ENCODE measurements around the gene SIGLEC5. TPM values are rescaled to one million over a fixed set of nuclear protein-coding genes. Genes with fewer than 3 reads are reported as not detected.
A peak's percentile ranks its signal among the peaks of the same experiment; 100 is the strongest.

The SIGLEC5 gene
- total RNA-seq, 2 donors from 2014 or later: 0.52 TPM; not detected in 1

- TF ChIP-seq CTCF (IDR thresholded peaks at IDR 0.05): no peak
- TF ChIP-seq POLR2A (IDR thresholded peaks at IDR 0.05): no peak
- H3K27me3 ChIP-seq: no peaks in the 10 kb centered on the region
- H3K27ac ChIP-seq: no peak overlapping the region
These were observed 33.9 kb upstream of the SIGLEC5 start for GRCh38 chr19:51664131-51664530.

GRCh38 chr19:51663650-51664049 is 33.4 kb upstream of the SIGLEC5 start:
- ATAC-seq (no peak), DNase-seq (no peak)
- no peaks in the 10 kb centered on the region for H3K9me3 ChIP-seq
- H3K4me1 ChIP-seq: no peaks in the 10 kb centered on the region
- no peaks in the 10 kb centered on the region for H3K27me3 ChIP-seq
- WGBS, 2 donors: 25 to 44% methylated on average over 3 of the region's 3 CpGs
- intact Hi-C loops (cut with DNase I): no loop called here
- no peak overlapping the region for H3K4me3 ChIP-seq
- no peak for TF ChIP-seq POLR2A (IDR thresholded peaks at IDR 0.05)
- no peak for TF ChIP-seq CTCF (IDR thresholded peaks at IDR 0.05)
- no peak overlapping the region for H3K27ac ChIP-seq
- H3K36me3 ChIP-seq (replicated peaks in 1 of 2; ENCODE audit: insufficient read depth in 1 of 2, low read depth in 2 of 2): no peaks in the 10 kb centered on the region

More at GRCh38 chr19:51664131-51664530, 33.9 kb upstream of the SIGLEC5 start:
- Histone ChIP-seq H3K4me1 (no peaks in the 10 kb centered on the region), H3K36me3 (replicated peaks in 1 of 2; ENCODE audit: insufficient read depth in 1 of 2, low read depth in 2 of 2) (no peaks in the 10 kb centered on the region), H3K9me3 (no peaks in the 10 kb centered on the region), H3K4me3 (no peak overlapping the region)
- 16 to 40% methylated on average over 1 of the region's 1 CpG for WGBS, 2 donors
- intact Hi-C loops (cut with DNase I): no loop called here
- DNase-seq (no peak), ATAC-seq (no peak)

- intact Hi-C loops (cut with DNase I): no loop called here
- Histone ChIP-seq H3K27me3 (no peaks in the 10 kb centered on the region), H3K4me3 (no peak overlapping the region), H3K27ac (no peak overlapping the region), H3K36me3 (replicated peaks in 1 of 2; ENCODE audit: insufficient read depth in 1 of 2, low read depth in 2 of 2) (no peaks in the 10 kb centered on the region), H3K9me3 (no peaks in the 10 kb centered on the region), H3K4me1 (no peaks in the 10 kb centered on the region)
- TF ChIP-seq CTCF (IDR thresholded peaks at IDR 0.05): peak in 6 of 7 experiments; percentile 19 to 54 (median 34)
- no peak for TF ChIP-seq POLR2A (IDR thresholded peaks at IDR 0.05)
- DNase-seq (peak; percentile 61 to 77 (median 68)), ATAC-seq (no peak)
- WGBS, 2 donors: 11 to 15% methylated on average over 9 to 10 of the region's 10 CpGs
These were observed 30.9 kb upstream of the SIGLEC5 start for GRCh38 chr19:51660975-51661600.

GRCh38 chr19:51654783-51655182 is 24.6 kb upstream of the SIGLEC5 start:
- H3K4me3 ChIP-seq: no peak overlapping the region
- TF ChIP-seq CTCF (IDR thresholded peaks at IDR 0.05): no peak
- TF ChIP-seq POLR2A (IDR thresholded peaks at IDR 0.05): no peak
- H3K36me3 ChIP-seq (replicated peaks in 1 of 2; ENCODE audit: insufficient read depth in 1 of 2, low read depth in 2 of 2): no peaks in the 10 kb centered on the region
- H3K27me3 ChIP-seq: no peaks in the 10 kb centered on the region
- ATAC-seq (no peak), DNase-seq (no peak)
- intact Hi-C loops (cut with DNase I): loop anchor here (10.0 kb wide), 1 partner anchor 180 kb away; the partner anchor contains the start of gene CEACAM18
- 43 to 57% methylated on average over 4 of the region's 4 CpGs for WGBS, 2 donors
- no peaks in the 10 kb centered on the region for H3K9me3 ChIP-seq
- no peaks in the 10 kb centered on the region for H3K4me1 ChIP-seq
- no peak overlapping the region for H3K27ac ChIP-seq

- no peak overlapping the region for H3K4me3 ChIP-seq
- ATAC-seq (no peak), DNase-seq (no peak)
- 41 to 47% methylated on average over 2 of the region's 2 CpGs for WGBS, 2 donors
- H3K27ac ChIP-seq: no peak overlapping the region
- no peaks in the 10 kb centered on the region for H3K4me1 ChIP-seq
- H3K27me3 ChIP-seq: no peaks in the 10 kb centered on the region
- H3K9me3 ChIP-seq: no peaks in the 10 kb centered on the region
- no peaks in the 10 kb centered on the region for H3K36me3 ChIP-seq (replicated peaks in 1 of 2; ENCODE audit: insufficient read depth in 1 of 2, low read depth in 2 of 2)
- intact Hi-C loops (cut with DNase I): loop anchor here (10.0 kb wide), 1 partner anchor 178 kb away; the partner anchor contains the start of gene CEACAM18
- TF ChIP-seq CTCF (IDR thresholded peaks at IDR 0.05) (no peak), POLR2A (IDR thresholded peaks at IDR 0.05) (no peak)
These were observed 23.0 kb upstream of the SIGLEC5 start for GRCh38 chr19:51653162-51653561.

Data from body of pancreas (tissue), 4 donors.